Trophoblast cell (in vitro differentiated cells and primary cell): ENCODE results near the gene IGFBP1.
A peak's percentile ranks its signal among the peaks of the same experiment; 100 is the strongest.

ENCODE experiments used
- DNase-seq, 2 donors: peaks; one replicate each; pipeline ENCODE4 v3.0.0-alpha.2; 2016
- H2AFZ ChIP-seq: 2 replicates; pipeline ENCODE4 v1.6.1; 2013; ENCODE audit warnings: low read length, moderate library complexity, mild to moderate bottlenecking; ENCODE audit not compliant: insufficient read depth, poor library complexity
- H2AK5ac ChIP-seq: 2 replicates; pipeline ENCODE4 v1.6.1; 2013; ENCODE audit warnings: mild to moderate bottlenecking, low read length
- H2BK120ac ChIP-seq: 2 replicates; pipeline ENCODE4 v1.6.1; 2013; ENCODE audit warnings: low read length, mild to moderate bottlenecking, moderate library complexity; ENCODE audit not compliant: insufficient read depth, poor library complexity
- H2BK12ac ChIP-seq: 2 replicates; pipeline ENCODE4 v1.6.1; 2013; ENCODE audit warnings: mild to moderate bottlenecking, low read length, moderate library complexity
- H2BK5ac ChIP-seq: 2 replicates; pipeline ENCODE4 v1.6.1; 2013; ENCODE audit warnings: low read length, low read depth, moderate library complexity, mild to moderate bottlenecking; ENCODE audit not compliant: poor library complexity
- H3K14ac ChIP-seq: 2 replicates; pipeline ENCODE4 v1.6.1; 2013; ENCODE audit warnings: mild to moderate bottlenecking, low read length
- H3K18ac ChIP-seq: 2 replicates; pipeline ENCODE4 v1.6.1; 2013; ENCODE audit warnings: mild to moderate bottlenecking, low read length
- H3K23ac ChIP-seq: 2 replicates; pipeline ENCODE4 v1.6.1; 2013; ENCODE audit warnings: low read length
- H3K27ac ChIP-seq: 2 replicates; pipeline ENCODE4 v1.5.1; 2013; ENCODE audit warnings: low read depth, mild to moderate bottlenecking, inconsistent platforms, low read length, moderate library complexity
- H3K27me3 ChIP-seq: 2 replicates; pipeline ENCODE4 v1.6.1; 2013; ENCODE audit warnings: inconsistent platforms, mild to moderate bottlenecking, low read length, moderate library complexity; ENCODE audit not compliant: insufficient read depth
- H3K36me3 ChIP-seq, 2 experiments: 1 replicate in 1 of 2; 2 replicates in 1 of 2; pipeline ENCODE4 v1.6.1; 2013; ENCODE audit warnings: low read length in 2 of 2, mild to moderate bottlenecking in 2 of 2, moderate library complexity in 1 of 2; ENCODE audit not compliant: insufficient read depth in 2 of 2, control insufficient read depth in 1 of 2
- H3K4ac ChIP-seq: 2 replicates; pipeline ENCODE4 v1.6.1; 2013; ENCODE audit warnings: low read depth, mild to moderate bottlenecking, low read length, moderate library complexity
- H3K4me1 ChIP-seq, 2 experiments: 1 replicate in 1 of 2; 2 replicates in 1 of 2; pipeline ENCODE4 v1.6.1; 2013; ENCODE audit warnings: low read length in 2 of 2, mild to moderate bottlenecking in 2 of 2, moderate library complexity in 1 of 2; ENCODE audit not compliant: insufficient read depth in 2 of 2, control insufficient read depth in 1 of 2
- H3K4me2 ChIP-seq: 2 replicates; pipeline ENCODE4 v1.6.1; 2013; ENCODE audit warnings: inconsistent platforms, mild to moderate bottlenecking, low read length, moderate library complexity
- H3K4me3 ChIP-seq: 2 replicates; pipeline ENCODE4 v1.5.1; 2013; ENCODE audit warnings: mild to moderate bottlenecking, low read depth, low read length, inconsistent platforms
- H3K79me1 ChIP-seq: one replicate; pipeline ENCODE4 v1.6.1; 2013; ENCODE audit warnings: low read length
- H3K79me2 ChIP-seq: 2 replicates; pipeline ENCODE4 v1.6.1; 2013; ENCODE audit warnings: low read length, mild to moderate bottlenecking; ENCODE audit not compliant: control insufficient read depth, insufficient read depth, poor library complexity
- H3K9ac ChIP-seq: 2 replicates; pipeline ENCODE4 v1.6.1; 2013; ENCODE audit warnings: mild to moderate bottlenecking, low read length
- H3K9me3 ChIP-seq: 2 replicates; pipeline ENCODE4 v1.6.1; 2013; ENCODE audit warnings: low read depth, mild to moderate bottlenecking, control low read depth, inconsistent platforms, low read length; ENCODE audit not compliant: insufficient read depth
- H4K12ac ChIP-seq: 2 replicates; pipeline ENCODE4 v1.6.1; 2013; ENCODE audit warnings: low read depth, mild to moderate bottlenecking, low read length, moderate library complexity
- H4K8ac ChIP-seq: 2 replicates; pipeline ENCODE4 v1.6.1; 2013; ENCODE audit warnings: low read depth, mild to moderate bottlenecking, low read length, moderate library complexity
- H4K91ac ChIP-seq: one replicate; pipeline ENCODE4 v1.6.1; 2013; ENCODE audit warnings: low read depth, mild to moderate bottlenecking, low read length, moderate library complexity
- WGBS: extraction: QIAGEN DNeasy Blood & Tissue Kit; methylation state at CpG from one replicate; pipeline ENCODE4 v1.1.7; 2013; ENCODE audit warnings: missing lambda C conversion rate; ENCODE audit not compliant: insufficient read length, insufficient coverage; ENCODE audit errors: extremely low coverage; 5-methylcytosine and 5-hydroxymethylcytosine counted together

IGFBP1 gene

GRCh38 chr7:45910855-45911254 is 22.6 kb downstream of the IGFBP1 start:
- H2BK12ac ChIP-seq: no peak overlapping the region
- no peaks in the 10 kb centered on the region for H3K79me1 ChIP-seq
- H4K91ac ChIP-seq: no peak overlapping the region
- H2AK5ac ChIP-seq: no peak overlapping the region
- H3K9ac ChIP-seq: no peak overlapping the region
- no peaks in the 10 kb centered on the region for H3K79me2 ChIP-seq
- H3K9me3 ChIP-seq: no peaks in the 10 kb centered on the region
- H3K23ac ChIP-seq: no peak overlapping the region
- no peak overlapping the region for H2AFZ ChIP-seq
- WGBS: no CpG with 5 or more reads among the region's 3 CpGs
- H3K4me3 ChIP-seq: no peak overlapping the region
- no peak overlapping the region for H3K27ac ChIP-seq
- no peak overlapping the region for H2BK120ac ChIP-seq
- no peak overlapping the region for H3K4me2 ChIP-seq
- H3K4ac ChIP-seq: no peak overlapping the region
- DNase-seq: no peak
- no peak overlapping the region for H3K14ac ChIP-seq
- peaks cover 29 to 42% of the 10 kb centered on the region in 2 experiments for H3K36me3 ChIP-seq
- no peak overlapping the region for H2BK5ac ChIP-seq
- no peak overlapping the region for H4K8ac ChIP-seq
- H3K27me3 ChIP-seq: no peaks in the 10 kb centered on the region
- no peak overlapping the region for H4K12ac ChIP-seq
- H3K18ac ChIP-seq: no peak overlapping the region
- no peaks in the 10 kb centered on the region for H3K4me1 ChIP-seq

DNA sequence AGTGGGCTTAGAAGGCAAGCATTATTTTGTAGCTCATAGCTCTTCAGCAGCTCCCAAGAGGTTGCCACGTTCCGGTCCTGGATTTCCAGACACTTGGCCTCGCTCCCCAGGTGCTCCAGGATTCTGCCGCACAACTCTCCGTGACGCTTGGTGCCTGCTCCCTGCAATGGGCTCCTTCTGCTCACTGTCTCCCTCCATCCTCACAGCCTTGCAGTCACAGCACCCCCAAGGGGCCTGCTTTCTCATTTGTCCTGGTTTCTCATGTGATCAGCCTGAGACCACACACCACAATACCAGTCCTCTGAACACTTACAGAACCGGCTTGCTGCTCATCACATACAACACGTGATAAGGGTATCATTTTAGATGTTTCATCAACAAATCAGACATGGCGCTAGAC is 23.0 kb downstream of the IGFBP1 start:
- Histone ChIP-seq H4K8ac (no peak overlapping the region), H3K4me1 (no peaks in the 10 kb centered on the region), H2AK5ac (no peak overlapping the region), H3K4me3 (no peak overlapping the region), H2BK120ac (no peak overlapping the region), H2BK5ac (no peak overlapping the region), H3K9me3 (no peaks in the 10 kb centered on the region), H2BK12ac (no peak overlapping the region), H3K36me3 (peaks cover 33 to 46% of the 10 kb centered on the region in 2 experiments), H3K79me1 (no peaks in the 10 kb centered on the region), H3K4ac (no peak overlapping the region), H3K14ac (no peak overlapping the region), H3K4me2 (no peak overlapping the region), H4K91ac (no peak overlapping the region), H4K12ac (no peak overlapping the region), H3K27ac (no peak overlapping the region), H3K79me2 (no peaks in the 10 kb centered on the region), H3K18ac (no peak overlapping the region), H2AFZ (no peak overlapping the region), H3K27me3 (no peaks in the 10 kb centered on the region), H3K23ac (no peak overlapping the region), H3K9ac (no peak overlapping the region)
- DNase-seq: no peak
- WGBS: no CpG with 5 or more reads among the region's 9 CpGs

DNA sequence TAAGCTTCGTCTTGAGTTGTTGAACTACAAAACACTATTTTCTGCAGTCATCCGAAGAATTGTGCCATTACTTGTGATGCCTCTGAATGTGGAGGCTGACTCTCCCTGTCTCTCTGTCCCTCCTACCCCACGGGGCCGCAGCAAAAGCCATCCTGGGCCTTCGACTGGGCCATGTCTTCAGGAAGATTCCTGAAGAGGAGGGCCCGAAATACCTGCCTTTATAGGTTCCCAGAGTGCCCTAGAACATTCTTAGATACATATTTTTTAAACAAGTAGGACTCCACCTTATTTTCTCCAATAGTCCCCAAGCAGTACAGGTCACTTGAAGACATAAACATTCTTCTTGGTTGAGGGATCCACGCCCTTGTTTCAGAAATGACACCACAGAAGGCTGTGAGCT is 24.7 kb downstream of the IGFBP1 start:
- no peak overlapping the region for H4K91ac ChIP-seq
- H3K4me3 ChIP-seq: no peak overlapping the region
- H2AFZ ChIP-seq: no peak overlapping the region
- no peak overlapping the region for H4K8ac ChIP-seq
- no peak overlapping the region for H3K9ac ChIP-seq
- no peak overlapping the region for H3K23ac ChIP-seq
- H3K79me2 ChIP-seq: peaks cover under 1% of the 10 kb centered on the region
- peaks cover 0 to under 1% of the 10 kb centered on the region in 2 experiments for H3K4me1 ChIP-seq
- no peak overlapping the region for H3K27ac ChIP-seq
- H4K12ac ChIP-seq: no peak overlapping the region
- H3K4me2 ChIP-seq: no peak overlapping the region
- no peaks in the 10 kb centered on the region for H3K9me3 ChIP-seq
- no peak overlapping the region for H2BK12ac ChIP-seq
- H2BK5ac ChIP-seq: no peak overlapping the region
- no peak overlapping the region for H2BK120ac ChIP-seq
- peaks cover 44 to 61% of the 10 kb centered on the region in 2 experiments for H3K36me3 ChIP-seq
- no peak overlapping the region for H3K14ac ChIP-seq
- H3K18ac ChIP-seq: no peak overlapping the region
- H2AK5ac ChIP-seq: no peak overlapping the region
- no peaks in the 10 kb centered on the region for H3K79me1 ChIP-seq
- H3K27me3 ChIP-seq: no peaks in the 10 kb centered on the region
- no peak overlapping the region for H3K4ac ChIP-seq
- no peak for DNase-seq
- WGBS: no CpG with 5 or more reads among the region's 7 CpGs

DNA sequence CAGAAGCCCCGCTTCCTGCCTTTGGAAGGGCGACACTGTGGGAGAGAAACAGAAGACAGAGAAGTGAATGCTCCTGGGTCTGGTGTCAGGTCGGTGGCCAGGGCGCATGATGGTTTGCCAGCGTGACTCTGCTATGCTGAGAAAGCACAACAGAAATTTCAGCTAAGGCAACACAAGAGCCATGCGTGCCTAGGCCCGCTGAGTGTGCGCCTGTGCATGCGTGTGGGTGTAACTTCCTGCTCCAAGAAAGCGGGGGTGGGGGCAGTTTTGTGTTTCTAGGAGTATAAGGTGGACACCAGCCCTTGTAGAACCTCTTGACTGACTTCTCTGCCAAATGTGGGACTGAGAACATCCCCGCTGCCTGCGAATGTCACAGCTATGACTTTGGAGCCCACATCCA is 26.6 kb downstream of the IGFBP1 start:
- H3K27ac ChIP-seq: no peak overlapping the region
- H2AK5ac ChIP-seq: no peak overlapping the region
- H2AFZ ChIP-seq: no peak overlapping the region
- peak overlapping the region; percentile 24 for H3K4me3 ChIP-seq
- peaks cover 2 to 5% of the 10 kb centered on the region in 2 experiments for H3K4me1 ChIP-seq
- H3K36me3 ChIP-seq: peaks cover 57 to 77% of the 10 kb centered on the region in 2 experiments
- H2BK12ac ChIP-seq: no peak overlapping the region
- H3K27me3 ChIP-seq: no peaks in the 10 kb centered on the region
- no peak overlapping the region for H3K4me2 ChIP-seq
- H3K9me3 ChIP-seq: no peaks in the 10 kb centered on the region
- H4K8ac ChIP-seq: no peak overlapping the region
- no peak for DNase-seq
- H2BK5ac ChIP-seq: no peak overlapping the region
- no peak overlapping the region for H4K12ac ChIP-seq
- no peak overlapping the region for H3K4ac ChIP-seq
- H4K91ac ChIP-seq: no peak overlapping the region
- H2BK120ac ChIP-seq: no peak overlapping the region
- no peak overlapping the region for H3K23ac ChIP-seq
- H3K14ac ChIP-seq: no peak overlapping the region
- H3K79me2 ChIP-seq: peaks cover 14% of the 10 kb centered on the region
- H3K79me1 ChIP-seq: peaks cover 4% of the 10 kb centered on the region
- no peak overlapping the region for H3K9ac ChIP-seq
- H3K18ac ChIP-seq: no peak overlapping the region
- WGBS: no CpG with 5 or more reads among the region's 12 CpGs
